Liver (tissue), 9 donors: Measurements from ENCODE around the gene DNAJC5. TPM values are rescaled to one million over a fixed set of nuclear protein-coding genes. Genes with fewer than 3 reads are reported as not detected.

ENCODE experiments used
- DNase-seq: peaks from one replicate; pipeline ENCODE4 v3.0.0-alpha.2; 2017; ENCODE audit warnings: low spot score
- H3K27ac ChIP-seq, 2 donors: one replicate each; pipeline ENCODE4 v1.7.0; 2013; ENCODE audit warnings: inconsistent platforms in 2 of 2, low read length in 2 of 2, control low read depth in 1 of 2, low read depth in 1 of 2, mild to moderate bottlenecking in 1 of 2
- H3K27me3 ChIP-seq, 4 donors: one replicate each; pipeline versions ENCODE4 v1.6.1 to v1.7.0; 2013; ENCODE audit warnings: low read length in 3 of 4, inconsistent platforms in 1 of 4, mild to moderate bottlenecking in 1 of 4, moderate library complexity in 1 of 4; ENCODE audit not compliant: control insufficient read depth in 4 of 4, insufficient read depth in 4 of 4
- H3K36me3 ChIP-seq, 4 donors: one replicate each; pipeline versions ENCODE4 v1.6.1 to v1.7.0; 2013; ENCODE audit warnings: low read length in 3 of 4, mild to moderate bottlenecking in 3 of 4, low read depth in 1 of 4, moderate library complexity in 1 of 4; ENCODE audit not compliant: control insufficient read depth in 4 of 4, insufficient read depth in 3 of 4
- H3K4me1 ChIP-seq, 4 donors: one replicate each; pipeline versions ENCODE4 v1.6.1 to v1.7.0; 2013; ENCODE audit warnings: low read length in 3 of 4, mild to moderate bottlenecking in 3 of 4, moderate library complexity in 1 of 4; ENCODE audit not compliant: control insufficient read depth in 4 of 4, insufficient read depth in 4 of 4
- H3K4me3 ChIP-seq, 3 donors: one replicate each; pipeline versions ENCODE4 v1.6.1 to v1.7.0; 2013; ENCODE audit warnings: low read length in 3 of 3, control low read depth in 1 of 3, low read depth in 1 of 3, mild to moderate bottlenecking in 1 of 3
- H3K9ac ChIP-seq, 2 donors: one replicate each; pipeline ENCODE4 v1.7.0; 2013; ENCODE audit warnings: low read length in 2 of 2, mild to moderate bottlenecking in 2 of 2, moderate library complexity in 2 of 2, control low read depth in 1 of 2, low read depth in 1 of 2
- H3K9me3 ChIP-seq, 4 donors: one replicate each; pipeline versions ENCODE4 v1.6.1 to v1.7.0; 2013; ENCODE audit warnings: low read length in 3 of 4; ENCODE audit not compliant: control insufficient read depth in 4 of 4
- FOXA2 ChIP-seq: IDR thresholded peaks from 2 replicates; pipeline ENCODE4 v1.6.1; 2016; ENCODE audit warnings: antibody characterized with exemption
- HNF4G ChIP-seq: IDR thresholded peaks from 2 replicates; pipeline ENCODE4 v1.6.1; 2016; ENCODE audit warnings: antibody characterized with exemption
- NR2F2 ChIP-seq: IDR thresholded peaks from 2 replicates; pipeline ENCODE4 v1.6.1; 2016; ENCODE audit warnings: antibody characterized with exemption
- RAD21 ChIP-seq, 2 donors: IDR thresholded peaks; 2 replicates each; pipeline ENCODE4 v1.6.1; 2016; ENCODE audit warnings: antibody characterized with exemption in 2 of 2, mild to moderate bottlenecking in 2 of 2
- SP1 ChIP-seq: IDR thresholded peaks from 2 replicates; pipeline ENCODE4 v1.6.1; 2018; ENCODE audit warnings: antibody characterized with exemption, mild to moderate bottlenecking
- YY1 ChIP-seq: IDR thresholded peaks from 2 replicates; pipeline ENCODE4 v1.6.1; 2016; ENCODE audit warnings: antibody characterized with exemption, mild to moderate bottlenecking
- WGBS: extraction: QIAGEN DNeasy Blood & Tissue Kit; methylation state at CpG from one replicate; pipeline ENCODE4 v1.1.7; 2013; 5-methylcytosine and 5-hydroxymethylcytosine counted together
- polyA plus RNA-seq, 2 donors: library from polyadenylated mRNA; stranded (reverse) in 1 of 2; unstranded in 1 of 2; fragments of 200-250 nt in 1 of 2; fragments of >200 nt in 1 of 2; fragmentation: Nextera tagmentation in 1 of 2; extraction: Ambion mirVana in 1 of 2; gene quantifications; one replicate each; pipeline versions ENCODE4 v1.2.1 to v1.2.3, GENCODE V29; 2013 to 2015
- total RNA-seq, 2 donors: library from RNA; depleted of rRNA; stranded (reverse); fragments of >200 nt; gene quantifications; one replicate each; pipeline ENCODE4 v1.2.3, GENCODE V29; 2014
- TF ChIP-seq, protein P1 (sequence below): IDR thresholded peaks from 2 replicates; pipeline ENCODE4 v1.6.1; 2016; ENCODE audit warnings: antibody characterized with exemption
- TF ChIP-seq, protein P2 (sequence below): fragments of 150-350 bp; IDR thresholded peaks from 2 replicates; pipeline ENCODE4 v1.5.1; 2017; ENCODE audit warnings: improper control_type of control experiment, low read depth, low read length; ENCODE audit not compliant: missing input control
- donor health status: healthy.
- donor health status: healthy.
- donor health status: healthy.
- donor health status: healthy.
- donor health status: healthy.

The DNAJC5 gene
- total and polyA plus RNA-seq, 4 donors: 8.2 to 28.6 (median 18.7) TPM

DNA sequence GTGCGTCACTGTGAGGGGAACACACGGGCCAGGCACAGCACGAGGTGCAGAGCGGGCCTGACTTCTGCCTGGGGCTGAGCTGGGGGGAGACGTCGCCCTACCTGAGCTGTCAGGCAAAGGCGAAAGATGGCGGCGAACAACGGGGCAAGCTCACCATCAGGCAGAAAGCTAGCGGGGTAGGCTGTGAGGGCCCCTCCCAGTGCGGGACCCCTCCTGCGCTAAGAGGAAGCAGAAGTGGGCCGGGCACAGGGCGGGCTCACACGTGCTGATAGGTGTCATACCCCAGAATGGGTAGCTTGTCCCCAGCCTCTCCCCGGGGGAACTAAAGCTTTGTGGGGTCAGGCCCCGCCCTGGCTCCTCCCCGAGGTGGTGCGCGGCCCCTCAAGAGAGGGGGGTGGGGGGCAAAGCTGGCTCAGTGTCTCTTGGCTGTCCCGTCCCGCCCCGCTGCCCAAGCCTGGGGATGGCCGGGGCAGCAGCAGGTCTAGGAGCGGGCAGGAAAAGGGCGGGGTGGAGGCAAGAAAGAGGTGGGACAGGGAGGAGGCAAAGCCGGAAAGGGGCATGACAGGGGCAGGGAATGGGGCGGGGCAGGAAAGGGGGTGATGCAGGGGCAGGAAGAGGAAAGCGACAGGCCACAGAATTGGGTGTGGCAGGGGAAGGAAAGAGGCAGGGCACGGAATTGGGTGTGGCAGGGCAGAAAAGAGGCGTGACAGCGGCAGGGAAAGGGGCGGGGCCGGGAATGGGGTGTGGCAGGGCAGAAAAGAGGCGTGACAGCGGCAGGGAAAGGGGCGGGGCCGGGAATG, 46.6 kb downstream of the DNAJC5 start:
- peak; percentile 12 for TF ChIP-seq SP1
- TF ChIP-seq YY1: no peak
- Histone ChIP-seq H3K27me3 (no peaks in the 10 kb centered on the region), H3K4me3 (no peak overlapping the region), H3K4me1 (peaks cover 0 to 2% (median 0%) of the 10 kb centered on the region in 4 donors), H3K9me3 (no peaks in the 10 kb centered on the region), H3K9ac (no peak overlapping the region), H3K36me3 (peaks cover 16 to 51% (median 23%) of the 10 kb centered on the region in 4 donors), H3K27ac (peak overlapping the region in 1 of 2 donors; percentile 20)
- no peak for DNase-seq
- WGBS: 81% methylated on average over 35 of the region's 39 CpGs

DNA sequence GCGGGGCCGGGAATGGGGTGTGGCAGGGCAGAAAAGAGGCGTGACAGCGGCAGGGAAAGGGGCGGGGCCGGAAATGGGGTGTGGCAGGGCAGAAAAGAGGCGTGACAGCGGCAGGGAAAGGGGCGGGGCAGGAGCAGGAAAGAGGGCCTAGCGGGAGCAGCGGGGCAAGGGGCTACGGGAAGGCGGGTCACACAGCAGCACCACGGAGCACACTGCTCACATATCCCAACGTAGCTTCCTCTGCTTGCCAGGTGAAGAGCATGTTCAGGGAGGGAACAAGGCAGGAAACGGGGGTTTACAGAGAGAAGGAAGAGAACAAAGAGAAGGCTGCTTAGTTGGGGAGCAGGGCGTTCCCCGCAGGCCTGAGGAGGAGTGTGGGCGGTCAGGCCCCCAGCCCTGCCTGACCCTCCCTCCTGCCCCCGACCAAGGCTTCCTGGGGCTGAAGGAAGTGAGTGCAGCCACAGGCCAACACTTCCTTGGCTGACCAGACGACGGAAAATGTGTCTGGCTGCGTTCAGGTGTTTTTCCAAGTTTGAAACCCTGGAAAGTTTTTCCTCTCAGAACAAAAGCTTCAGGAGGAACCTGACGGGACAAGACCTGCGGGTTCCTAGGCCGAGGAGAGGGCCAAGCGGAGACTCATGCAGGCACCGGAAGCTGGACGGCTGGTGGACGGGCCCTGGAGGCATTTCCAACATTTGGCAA, 47.5 kb downstream of the DNAJC5 start:
- H3K36me3 ChIP-seq: peaks cover 16 to 51% (median 23%) of the 10 kb centered on the region in 4 donors
- no peak overlapping the region for H3K9ac ChIP-seq

DNA sequence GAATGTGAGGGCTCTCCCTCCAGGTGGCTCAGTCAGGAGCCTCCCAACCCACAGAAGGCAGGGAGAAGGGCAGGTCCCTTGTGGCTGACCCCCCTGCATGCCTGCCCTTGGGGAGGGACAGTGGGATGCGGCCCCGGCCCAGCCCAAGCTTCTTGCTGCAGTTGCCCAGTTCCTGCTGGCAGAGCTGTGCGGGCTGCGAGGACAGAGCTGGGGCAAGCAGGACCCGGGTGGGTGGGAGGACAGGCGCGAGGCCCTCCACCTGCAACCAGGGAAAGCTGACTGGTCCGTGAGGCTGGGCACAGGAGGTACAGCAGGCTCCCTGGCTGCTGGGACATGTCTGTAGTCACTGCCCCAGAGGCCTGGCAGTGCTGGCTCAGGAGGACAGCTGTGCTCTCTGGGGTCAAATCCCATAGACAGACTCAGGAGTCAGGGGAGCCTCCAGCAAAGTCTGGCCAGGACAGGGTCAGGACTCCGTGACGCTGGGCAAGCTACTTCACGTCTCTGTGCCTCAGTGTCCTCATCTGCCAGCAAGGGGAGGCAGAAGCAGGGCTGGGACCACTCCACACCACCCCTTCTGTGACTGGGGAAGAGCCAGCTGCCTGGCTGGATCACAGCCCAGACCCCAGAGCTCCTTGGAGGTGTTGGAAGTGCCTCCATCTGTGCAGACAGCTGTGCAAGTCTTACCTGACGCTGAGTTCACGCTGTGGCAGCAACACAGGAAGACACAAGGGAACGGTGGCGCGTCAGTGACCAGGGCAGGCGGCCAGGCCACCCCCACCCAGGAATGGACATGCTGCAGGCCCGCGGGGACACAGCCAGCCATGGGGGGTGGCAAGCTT, 48.3 kb downstream of the DNAJC5 start:
- no peak overlapping the region for H3K27ac ChIP-seq
- TF ChIP-seq, protein P1, sequence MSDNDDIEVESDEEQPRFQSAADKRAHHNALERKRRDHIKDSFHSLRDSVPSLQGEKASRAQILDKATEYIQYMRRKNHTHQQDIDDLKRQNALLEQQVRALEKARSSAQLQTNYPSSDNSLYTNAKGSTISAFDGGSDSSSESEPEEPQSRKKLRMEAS: no peak
- TF ChIP-seq RAD21 (IDR thresholded peaks at IDR 0.05) (no peak), FOXA2 (no peak)
- TF ChIP-seq, protein P2, sequence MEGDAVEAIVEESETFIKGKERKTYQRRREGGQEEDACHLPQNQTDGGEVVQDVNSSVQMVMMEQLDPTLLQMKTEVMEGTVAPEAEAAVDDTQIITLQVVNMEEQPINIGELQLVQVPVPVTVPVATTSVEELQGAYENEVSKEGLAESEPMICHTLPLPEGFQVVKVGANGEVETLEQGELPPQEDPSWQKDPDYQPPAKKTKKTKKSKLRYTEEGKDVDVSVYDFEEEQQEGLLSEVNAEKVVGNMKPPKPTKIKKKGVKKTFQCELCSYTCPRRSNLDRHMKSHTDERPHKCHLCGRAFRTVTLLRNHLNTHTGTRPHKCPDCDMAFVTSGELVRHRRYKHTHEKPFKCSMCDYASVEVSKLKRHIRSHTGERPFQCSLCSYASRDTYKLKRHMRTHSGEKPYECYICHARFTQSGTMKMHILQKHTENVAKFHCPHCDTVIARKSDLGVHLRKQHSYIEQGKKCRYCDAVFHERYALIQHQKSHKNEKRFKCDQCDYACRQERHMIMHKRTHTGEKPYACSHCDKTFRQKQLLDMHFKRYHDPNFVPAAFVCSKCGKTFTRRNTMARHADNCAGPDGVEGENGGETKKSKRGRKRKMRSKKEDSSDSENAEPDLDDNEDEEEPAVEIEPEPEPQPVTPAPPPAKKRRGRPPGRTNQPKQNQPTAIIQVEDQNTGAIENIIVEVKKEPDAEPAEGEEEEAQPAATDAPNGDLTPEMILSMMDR: no peak
- no peaks in the 10 kb centered on the region for H3K9me3 ChIP-seq
- WGBS: 90% methylated on average over 19 of the region's 19 CpGs
- no peak overlapping the region for H3K9ac ChIP-seq
- no peak for DNase-seq
- H3K36me3 ChIP-seq: peaks cover 16 to 51% (median 23%) of the 10 kb centered on the region in 4 donors
- peaks cover 2 to 10% (median 8%) of the 10 kb centered on the region in 4 donors for H3K4me1 ChIP-seq
- no peak overlapping the region for H3K4me3 ChIP-seq
- no peaks in the 10 kb centered on the region for H3K27me3 ChIP-seq

More for the DNA sequence above, 47.5 kb downstream of the DNAJC5 start:
- Histone ChIP-seq H3K9me3 (no peaks in the 10 kb centered on the region), H3K27me3 (no peaks in the 10 kb centered on the region), H3K4me3 (no peak overlapping the region), H3K4me1 (peaks cover 0 to 4% (median 1%) of the 10 kb centered on the region in 4 donors), H3K27ac (no peak overlapping the region)
- no peak for DNase-seq
- 74% methylated on average over 30 of the region's 30 CpGs for WGBS
- TF ChIP-seq HNF4G (no peak), NR2F2 (peak; percentile 50)
